SK-N-MC (cell line): ENCODE results near the gene NPAS2.

Source experiments
- EZH2 ChIP-seq: fragments of 200-600 bp; sonication (generic); IDR thresholded peaks from one replicate; pipeline ENCODE4 v1.6.1; 2017; ENCODE audit warnings: antibody characterized with exemption
- FOXP2 ChIP-seq: optimal IDR thresholded peaks from 2 replicates; pipeline ENCODE3; 2011; ENCODE audit warnings: mild to moderate bottlenecking, moderate library complexity; ENCODE audit not compliant: insufficient read depth; ENCODE audit errors: extremely low read length, control extremely low read depth
- POLR2AphosphoS5 ChIP-seq: IDR thresholded peaks from 2 replicates; pipeline ENCODE4 v1.6.1; 2012; ENCODE audit warnings: mild to moderate bottlenecking, low read depth, low read length, borderline replicate concordance

DNA sequence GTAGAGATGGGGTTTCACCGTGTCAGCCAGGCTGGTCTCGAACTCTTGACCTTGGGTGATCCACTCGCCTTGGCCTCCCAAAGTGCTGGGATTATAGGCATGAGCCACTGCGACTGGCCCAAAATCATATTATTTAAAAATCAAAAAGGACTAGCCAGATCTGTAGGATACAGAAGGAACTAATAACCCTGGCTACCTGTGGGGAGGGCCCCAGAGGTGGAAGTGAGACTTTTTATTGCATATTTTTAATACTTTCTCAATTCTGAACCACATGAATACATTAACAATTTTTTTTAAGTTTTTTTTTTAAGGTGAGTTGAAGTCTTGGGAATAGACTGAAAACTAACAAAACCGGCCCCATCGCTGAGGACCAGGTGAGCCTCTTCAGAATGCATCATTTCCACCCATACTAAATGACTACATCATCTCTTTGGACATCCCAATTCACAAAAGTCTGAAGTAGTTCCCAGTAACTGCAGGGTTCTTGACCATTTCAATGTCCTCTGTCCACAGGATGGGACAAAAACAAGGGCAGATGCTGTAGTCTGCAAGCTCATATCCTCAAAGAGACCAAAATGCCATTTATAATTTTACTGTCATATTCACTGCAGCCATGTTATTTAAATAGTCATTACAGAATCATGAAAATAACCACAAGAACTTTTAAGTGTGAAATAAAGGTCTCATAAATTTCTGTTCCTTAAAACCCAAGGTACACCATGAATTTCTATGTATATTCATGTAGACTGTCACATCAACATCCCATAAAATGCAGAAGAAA, 203.6 kb downstream of the NPAS2 start:
- TF ChIP-seq EZH2 (no peak), POLR2AphosphoS5 (no peak), FOXP2 (no peak)
